Measurements from ENCODE around the gene RBM39.

GRCh38 chr20:35776513-35777101, 34.5 kb upstream of the RBM39 start:
- TF ChIP-seq, protein P1, sequence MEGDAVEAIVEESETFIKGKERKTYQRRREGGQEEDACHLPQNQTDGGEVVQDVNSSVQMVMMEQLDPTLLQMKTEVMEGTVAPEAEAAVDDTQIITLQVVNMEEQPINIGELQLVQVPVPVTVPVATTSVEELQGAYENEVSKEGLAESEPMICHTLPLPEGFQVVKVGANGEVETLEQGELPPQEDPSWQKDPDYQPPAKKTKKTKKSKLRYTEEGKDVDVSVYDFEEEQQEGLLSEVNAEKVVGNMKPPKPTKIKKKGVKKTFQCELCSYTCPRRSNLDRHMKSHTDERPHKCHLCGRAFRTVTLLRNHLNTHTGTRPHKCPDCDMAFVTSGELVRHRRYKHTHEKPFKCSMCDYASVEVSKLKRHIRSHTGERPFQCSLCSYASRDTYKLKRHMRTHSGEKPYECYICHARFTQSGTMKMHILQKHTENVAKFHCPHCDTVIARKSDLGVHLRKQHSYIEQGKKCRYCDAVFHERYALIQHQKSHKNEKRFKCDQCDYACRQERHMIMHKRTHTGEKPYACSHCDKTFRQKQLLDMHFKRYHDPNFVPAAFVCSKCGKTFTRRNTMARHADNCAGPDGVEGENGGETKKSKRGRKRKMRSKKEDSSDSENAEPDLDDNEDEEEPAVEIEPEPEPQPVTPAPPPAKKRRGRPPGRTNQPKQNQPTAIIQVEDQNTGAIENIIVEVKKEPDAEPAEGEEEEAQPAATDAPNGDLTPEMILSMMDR (CRISPR knock-in tag; IDR thresholded peaks at IDR 0.05): no peak
- TF ChIP-seq SP1 (IDR thresholded peaks at IDR 0.05): no peak
- no peak for TF ChIP-seq SP1 (CRISPR knock-in tag; IDR thresholded peaks at IDR 0.05)
- no peak for TF ChIP-seq XBP1 (CRISPR knock-in tag; IDR thresholded peaks at IDR 0.05)
- TF ChIP-seq CREM (IDR thresholded peaks at IDR 0.05): no peak
- TF ChIP-seq CREM (CRISPR knock-in tag; IDR thresholded peaks at IDR 0.05): no peak
- TF ChIP-seq HDAC2 (CRISPR knock-in tag; IDR thresholded peaks at IDR 0.05): no peak
- TF ChIP-seq FOXJ3 (CRISPR knock-in tag; IDR thresholded peaks at IDR 0.05; ENCODE audit: borderline replicate concordance): no peak
